ENCODE data around the gene MBP. TPM values are rescaled to one million over a fixed set of nuclear protein-coding genes. Genes with fewer than 3 reads are reported as not detected.

Gene MBP
- total and polyA plus RNA-seq, 10 of the 15 experiments (the other 5 are each of a cell fraction or from before 2014, with no cell fraction given): 12.2 to 67.8 (median 42.1) TPM

DNA sequence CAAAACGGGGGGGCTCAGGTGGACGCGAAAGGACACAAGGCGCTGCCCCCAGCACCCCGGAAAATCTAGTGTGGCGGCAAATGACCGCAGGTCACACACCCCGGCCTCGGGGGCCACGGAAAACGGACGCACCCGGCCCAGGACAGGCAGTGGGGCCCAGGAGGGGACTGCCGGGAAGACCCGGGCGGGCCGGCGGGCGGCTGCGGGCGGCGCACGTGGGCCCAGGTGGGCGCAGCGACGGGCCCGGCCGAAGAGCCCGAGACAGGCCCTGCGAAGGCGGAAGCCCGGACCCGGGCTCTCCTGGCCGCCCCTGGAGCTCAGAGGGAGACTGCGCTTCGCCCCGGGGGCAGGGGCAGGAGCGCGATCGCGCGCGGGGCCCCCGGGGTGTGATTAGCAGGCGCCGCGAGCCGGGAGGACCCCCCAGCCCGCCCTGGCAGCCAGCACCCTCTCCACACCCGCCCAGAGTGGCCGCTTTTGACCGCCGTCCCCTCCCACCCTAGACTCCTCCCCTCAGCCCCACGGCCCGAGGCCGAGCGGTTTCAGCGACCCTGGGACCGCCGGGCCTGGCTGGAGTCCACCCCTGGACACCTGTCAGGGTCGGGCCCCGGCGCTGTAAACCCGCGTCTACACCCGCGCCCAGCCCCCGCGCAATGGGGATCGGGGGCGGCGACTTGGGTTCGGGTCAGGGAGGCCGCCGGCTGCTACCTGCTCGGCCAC lies 773 bp downstream of the MBP start (continued):
- TF ChIP-seq, protein P1, sequence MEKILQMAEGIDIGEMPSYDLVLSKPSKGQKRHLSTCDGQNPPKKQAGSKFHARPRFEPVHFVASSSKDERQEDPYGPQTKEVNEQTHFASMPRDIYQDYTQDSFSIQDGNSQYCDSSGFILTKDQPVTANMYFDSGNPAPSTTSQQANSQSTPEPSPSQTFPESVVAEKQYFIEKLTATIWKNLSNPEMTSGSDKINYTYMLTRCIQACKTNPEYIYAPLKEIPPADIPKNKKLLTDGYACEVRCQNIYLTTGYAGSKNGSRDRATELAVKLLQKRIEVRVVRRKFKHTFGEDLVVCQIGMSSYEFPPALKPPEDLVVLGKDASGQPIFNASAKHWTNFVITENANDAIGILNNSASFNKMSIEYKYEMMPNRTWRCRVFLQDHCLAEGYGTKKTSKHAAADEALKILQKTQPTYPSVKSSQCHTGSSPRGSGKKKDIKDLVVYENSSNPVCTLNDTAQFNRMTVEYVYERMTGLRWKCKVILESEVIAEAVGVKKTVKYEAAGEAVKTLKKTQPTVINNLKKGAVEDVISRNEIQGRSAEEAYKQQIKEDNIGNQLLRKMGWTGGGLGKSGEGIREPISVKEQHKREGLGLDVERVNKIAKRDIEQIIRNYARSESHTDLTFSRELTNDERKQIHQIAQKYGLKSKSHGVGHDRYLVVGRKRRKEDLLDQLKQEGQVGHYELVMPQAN (conservative IDR thresholded peaks at IDR 0.05): peak; percentile 50; the same call in 1 of the 2 replicates
- peak; percentile 31 for TF ChIP-seq MYC (IDR thresholded peaks at IDR 0.05; ENCODE audit: insufficient read depth, insufficient read length, insufficient replicate concordance, low read length, severe bottlenecking)
- TF ChIP-seq, protein P2, sequence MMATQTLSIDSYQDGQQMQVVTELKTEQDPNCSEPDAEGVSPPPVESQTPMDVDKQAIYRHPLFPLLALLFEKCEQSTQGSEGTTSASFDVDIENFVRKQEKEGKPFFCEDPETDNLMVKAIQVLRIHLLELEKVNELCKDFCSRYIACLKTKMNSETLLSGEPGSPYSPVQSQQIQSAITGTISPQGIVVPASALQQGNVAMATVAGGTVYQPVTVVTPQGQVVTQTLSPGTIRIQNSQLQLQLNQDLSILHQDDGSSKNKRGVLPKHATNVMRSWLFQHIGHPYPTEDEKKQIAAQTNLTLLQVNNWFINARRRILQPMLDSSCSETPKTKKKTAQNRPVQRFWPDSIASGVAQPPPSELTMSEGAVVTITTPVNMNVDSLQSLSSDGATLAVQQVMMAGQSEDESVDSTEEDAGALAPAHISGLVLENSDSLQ (IDR thresholded peaks at IDR 0.05): no peak
- no peak for TF ChIP-seq SREBF1 (IDR thresholded peaks at IDR 0.05; ENCODE audit: low read length)
- no peak for TF ChIP-seq NR2C1 (IDR thresholded peaks at IDR 0.05)
- TF ChIP-seq SMAD5 (IDR thresholded peaks at IDR 0.05; ENCODE audit: low read depth): no peak
- no peak for TF ChIP-seq NFYB (IDR thresholded peaks at IDR 0.05; ENCODE audit: insufficient read depth, low read depth, low read length)
- TF ChIP-seq BACH1 (IDR thresholded peaks at IDR 0.05; ENCODE audit: borderline replicate concordance): peak; percentile 80
- no peak for TF ChIP-seq HCFC1 (IDR thresholded peaks at IDR 0.05; ENCODE audit: low read length)
- no peak; the same call in 1 of the 2 replicates for TF ChIP-seq SIN3A (IDR thresholded peaks at IDR 0.05; ENCODE audit: low read depth, low read length)
- TF ChIP-seq TCF7 (IDR thresholded peaks at IDR 0.05; ENCODE audit: borderline replicate concordance): no peak
- no peak for TF ChIP-seq MTA2 (IDR thresholded peaks at IDR 0.05; ENCODE audit: low read depth)
- TF ChIP-seq BHLHE40 (IDR thresholded peaks at IDR 0.05; ENCODE audit: borderline replicate concordance in 1 of 2, low read depth in 2 of 2, low read length in 1 of 2): peak; percentile 55 to 83; a peak in 3 of 4 replicates
- no peak for TF ChIP-seq ZNF274 (IDR thresholded peaks at IDR 0.05; ENCODE audit: insufficient read depth, insufficient read length)
- TF ChIP-seq SMARCA5 (IDR thresholded peaks at IDR 0.05): no peak
- TF ChIP-seq, protein P3, sequence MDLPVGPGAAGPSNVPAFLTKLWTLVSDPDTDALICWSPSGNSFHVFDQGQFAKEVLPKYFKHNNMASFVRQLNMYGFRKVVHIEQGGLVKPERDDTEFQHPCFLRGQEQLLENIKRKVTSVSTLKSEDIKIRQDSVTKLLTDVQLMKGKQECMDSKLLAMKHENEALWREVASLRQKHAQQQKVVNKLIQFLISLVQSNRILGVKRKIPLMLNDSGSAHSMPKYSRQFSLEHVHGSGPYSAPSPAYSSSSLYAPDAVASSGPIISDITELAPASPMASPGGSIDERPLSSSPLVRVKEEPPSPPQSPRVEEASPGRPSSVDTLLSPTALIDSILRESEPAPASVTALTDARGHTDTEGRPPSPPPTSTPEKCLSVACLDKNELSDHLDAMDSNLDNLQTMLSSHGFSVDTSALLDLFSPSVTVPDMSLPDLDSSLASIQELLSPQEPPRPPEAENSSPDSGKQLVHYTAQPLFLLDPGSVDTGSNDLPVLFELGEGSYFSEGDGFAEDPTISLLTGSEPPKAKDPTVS (IDR thresholded peaks at IDR 0.05; ENCODE audit: low read depth, low read length): no peak
- no peak for TF ChIP-seq SP1 (IDR thresholded peaks at IDR 0.05; ENCODE audit: low read depth, low read length)
- TF ChIP-seq PML (IDR thresholded peaks at IDR 0.05; ENCODE audit: low read length): no peak
- TF ChIP-seq, protein P4, sequence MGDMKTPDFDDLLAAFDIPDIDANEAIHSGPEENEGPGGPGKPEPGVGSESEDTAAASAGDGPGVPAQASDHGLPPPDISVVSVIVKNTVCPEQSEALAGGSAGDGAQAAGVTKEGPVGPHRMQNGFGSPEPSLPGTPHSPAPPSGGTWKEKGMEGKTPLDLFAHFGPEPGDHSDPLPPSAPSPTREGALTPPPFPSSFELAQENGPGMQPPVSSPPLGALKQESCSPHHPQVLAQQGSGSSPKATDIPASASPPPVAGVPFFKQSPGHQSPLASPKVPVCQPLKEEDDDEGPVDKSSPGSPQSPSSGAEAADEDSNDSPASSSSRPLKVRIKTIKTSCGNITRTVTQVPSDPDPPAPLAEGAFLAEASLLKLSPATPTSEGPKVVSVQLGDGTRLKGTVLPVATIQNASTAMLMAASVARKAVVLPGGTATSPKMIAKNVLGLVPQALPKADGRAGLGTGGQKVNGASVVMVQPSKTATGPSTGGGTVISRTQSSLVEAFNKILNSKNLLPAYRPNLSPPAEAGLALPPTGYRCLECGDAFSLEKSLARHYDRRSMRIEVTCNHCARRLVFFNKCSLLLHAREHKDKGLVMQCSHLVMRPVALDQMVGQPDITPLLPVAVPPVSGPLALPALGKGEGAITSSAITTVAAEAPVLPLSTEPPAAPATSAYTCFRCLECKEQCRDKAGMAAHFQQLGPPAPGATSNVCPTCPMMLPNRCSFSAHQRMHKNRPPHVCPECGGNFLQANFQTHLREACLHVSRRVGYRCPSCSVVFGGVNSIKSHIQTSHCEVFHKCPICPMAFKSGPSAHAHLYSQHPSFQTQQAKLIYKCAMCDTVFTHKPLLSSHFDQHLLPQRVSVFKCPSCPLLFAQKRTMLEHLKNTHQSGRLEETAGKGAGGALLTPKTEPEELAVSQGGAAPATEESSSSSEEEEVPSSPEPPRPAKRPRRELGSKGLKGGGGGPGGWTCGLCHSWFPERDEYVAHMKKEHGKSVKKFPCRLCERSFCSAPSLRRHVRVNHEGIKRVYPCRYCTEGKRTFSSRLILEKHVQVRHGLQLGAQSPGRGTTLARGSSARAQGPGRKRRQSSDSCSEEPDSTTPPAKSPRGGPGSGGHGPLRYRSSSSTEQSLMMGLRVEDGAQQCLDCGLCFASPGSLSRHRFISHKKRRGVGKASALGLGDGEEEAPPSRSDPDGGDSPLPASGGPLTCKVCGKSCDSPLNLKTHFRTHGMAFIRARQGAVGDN (IDR thresholded peaks at IDR 0.05): 0 out of 2 replicates have a peak, but pooled peaks have one; percentile 54
- peak; percentile 45; the same call in 1 of the 2 replicates for TF ChIP-seq GATAD2B (conservative IDR thresholded peaks at IDR 0.05; ENCODE audit: low read depth)

Measured in GM12878 (cell line).